Adrenal gland (tissue), 5 donors: ENCODE results near the gene LYRM4.

Source experiments
- CTCF ChIP-seq, 6 experiments: fragments of 450-650 bp in 4 of 6; fragments of 200-600 bp in 2 of 6; sonication (generic) in 1 of 6; IDR thresholded peaks; 1 replicate in 5 of 6; 2 replicates in 1 of 6; pipeline versions ENCODE4 v1.5.1 to v1.8.0; 2016 to 2021; ENCODE audit warnings: antibody characterized with exemption in 6 of 6, mild to moderate bottlenecking in 2 of 6, moderate library complexity in 1 of 6
- POLR2A ChIP-seq, 2 donors: fragments of 450-650 bp; IDR thresholded peaks; one replicate each; pipeline ENCODE4 v1.6.1; 2017; ENCODE audit warnings: antibody characterized with exemption in 2 of 2, mild to moderate bottlenecking in 2 of 2, moderate library complexity in 1 of 2
- donor health status: DM: no; HTN: no; CAD: no.

- TF ChIP-seq POLR2A (IDR thresholded peaks at IDR 0.05) (no peak), CTCF (IDR thresholded peaks at IDR 0.05) (no peak)
Measured at GRCh38 chr6:5108536-5109150, 152.1 kb downstream of the LYRM4 start.
